ENCODE measurements around the gene THAP4.
"Not testable (repeated sequence)": the region's sequence is repeated elsewhere in the genome, so short reads cannot be mapped to it uniquely, and the experiment has no call there.

THAP4 gene

GRCh38 chr2:241665731-241666440, 28.9 kb upstream of the THAP4 start:
- DNase-seq = no peak

- not testable (repeated sequence) for DNase-seq
Measured at GRCh38 chr2:241662731-241663130, 25.8 kb upstream of the THAP4 start.

GRCh38 chr2:241660593-241661213, 23.7 kb upstream of the THAP4 start:
- no peak for DNase-seq

GRCh38 chr2:241659150-241659739, 22.3 kb upstream of the THAP4 start:
- DNase-seq = peak in 9 of 14 donors; percentile 6 to 62 (median 16)

GRCh38 chr2:241658296-241658695, 21.3 kb upstream of the THAP4 start:
- DNase-seq = no peak

- DNase-seq = no peak
Measured at GRCh38 chr2:241657786-241658254, 20.9 kb upstream of the THAP4 start.

GRCh38 chr2:241656190-241656741, 19.3 kb upstream of the THAP4 start:
- no peak for DNase-seq

GRCh38 chr2:241655516-241656189, 18.7 kb upstream of the THAP4 start:
- DNase-seq = no peak

- DNase-seq = no peak
Measured at GRCh38 chr2:241654551-241654950, 17.6 kb upstream of the THAP4 start.

- DNase-seq = no peak
Measured at GRCh38 chr2:241653210-241653750, 16.3 kb upstream of the THAP4 start.

- no peak for DNase-seq
Measured at GRCh38 chr2:241652722-241653121, 15.8 kb upstream of the THAP4 start.

GRCh38 chr2:241652142-241652541, 15.2 kb upstream of the THAP4 start:
- no peak for DNase-seq

GRCh38 chr2:241649927-241650326, 13.0 kb upstream of the THAP4 start:
- DNase-seq = no peak

- DNase-seq = no peak
Measured at GRCh38 chr2:241649404-241649803, 12.4 kb upstream of the THAP4 start.

- DNase-seq = no peak
Measured at GRCh38 chr2:241648453-241648852, 11.5 kb upstream of the THAP4 start.

GRCh38 chr2:241645915-241646645, 9.1 kb upstream of the THAP4 start:
- no peak for DNase-seq

- DNase-seq = no peak
Measured at GRCh38 chr2:241645056-241645914, 8.3 kb upstream of the THAP4 start.

GRCh38 chr2:241641631-241642030, 4.7 kb upstream of the THAP4 start:
- DNase-seq = no peak

- DNase-seq = no peak
Measured at GRCh38 chr2:241640165-241640795, 3.3 kb upstream of the THAP4 start.

GRCh38 chr2:241639385-241639784, 2.4 kb upstream of the THAP4 start:
- DNase-seq = no peak

Data from C1 segment of cervical spinal cord (tissue), 14 donors.